IPS-NIHi11 (cell line): ENCODE data around the gene PSMD5.
A peak's percentile ranks its signal among the peaks of the same experiment; 100 is the strongest.

ENCODE experiments used
- DNase-seq: peaks from one replicate; pipeline ENCODE4 v3.0.0; 2012; ENCODE audit warnings: mixed read lengths, low spot score

PSMD5 gene

DNA sequence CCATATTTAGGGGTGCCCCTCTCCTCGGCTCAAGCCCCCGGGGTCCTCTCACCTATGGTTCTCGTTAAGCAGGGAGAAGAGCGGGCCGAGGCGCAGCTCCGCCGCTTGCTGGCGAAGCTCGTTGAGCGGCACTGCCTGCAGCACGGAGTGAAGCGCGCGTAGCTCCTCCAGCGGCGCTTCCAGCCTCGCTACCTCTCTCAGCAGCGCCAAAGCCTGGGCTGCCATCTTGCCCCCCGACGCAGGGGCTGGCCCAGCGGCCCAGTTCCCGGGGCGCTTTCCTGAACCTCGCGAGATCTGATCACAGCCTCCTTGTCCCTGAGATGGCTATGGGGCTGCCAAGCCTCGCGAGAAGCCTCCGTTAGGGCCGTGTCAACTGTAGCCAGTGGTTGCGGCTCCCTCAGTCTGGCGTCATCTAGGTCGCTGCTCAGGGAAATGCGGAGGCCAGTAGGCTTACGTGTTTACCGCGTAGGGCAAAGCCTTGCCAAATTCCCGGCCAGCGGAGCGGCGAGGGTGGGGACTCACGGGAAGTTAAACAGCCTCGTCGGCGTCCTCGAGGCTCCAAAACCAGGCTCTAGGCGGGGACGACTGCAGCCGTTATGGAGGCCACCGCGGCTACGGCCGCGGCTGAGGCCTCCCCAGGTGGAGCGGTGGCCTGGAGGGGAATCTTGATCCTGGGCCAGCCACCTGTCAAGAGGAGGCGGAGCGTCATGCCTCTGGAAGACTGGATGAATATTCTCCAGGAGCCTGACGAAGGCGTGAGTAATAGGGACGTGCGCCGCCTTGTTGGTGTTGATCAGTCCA is at the start of gene PSMD5:
TSS of gene PSMD5 (minus strand) at position 238 of the 801 bp plus-strand sequence. CDS start at position 225, 13 bp downstream.
- DNase-seq = peak; percentile 98

DNA sequence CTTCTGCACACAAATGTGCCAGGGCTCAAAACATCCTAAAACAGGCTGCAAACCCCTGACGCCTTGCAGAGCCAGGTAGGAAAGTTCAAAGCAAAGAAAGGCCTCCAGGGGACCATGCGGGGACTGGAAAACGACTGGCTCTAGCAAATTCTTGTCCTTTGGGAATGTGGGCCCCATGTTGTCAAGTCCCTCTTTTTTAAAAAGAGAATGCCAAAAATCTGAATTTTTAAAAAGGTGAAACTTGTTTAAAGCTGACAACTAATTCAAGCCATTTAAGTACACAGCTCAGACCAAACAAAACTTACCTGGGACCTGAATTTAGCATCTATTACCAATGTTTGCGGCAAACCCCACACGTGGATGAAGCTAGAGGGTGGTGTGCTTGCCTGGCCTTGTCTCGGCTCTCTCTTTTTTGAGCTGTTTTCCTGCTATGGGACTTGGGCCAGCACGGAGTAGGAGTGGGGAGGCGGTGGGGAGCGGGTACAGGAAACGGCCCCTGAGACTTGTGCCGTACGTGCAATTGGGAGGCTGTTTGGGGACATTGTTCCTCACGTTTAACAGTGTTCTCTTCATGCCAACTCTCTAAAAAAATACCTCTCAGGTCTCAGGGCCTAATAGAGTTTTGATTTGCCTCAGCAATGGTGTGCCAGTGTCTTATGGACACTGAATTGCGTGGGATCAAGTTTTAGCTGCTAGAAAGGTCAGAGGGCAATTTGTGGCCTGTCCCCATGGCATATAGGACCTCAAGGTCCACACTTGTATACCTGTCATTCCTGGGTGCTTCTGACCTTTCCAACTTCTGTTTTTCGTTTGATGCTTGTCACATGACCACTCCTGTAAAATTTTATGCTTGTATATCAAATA is 49.4 kb upstream of the PSMD5 start:
- no peak for DNase-seq

DNA sequence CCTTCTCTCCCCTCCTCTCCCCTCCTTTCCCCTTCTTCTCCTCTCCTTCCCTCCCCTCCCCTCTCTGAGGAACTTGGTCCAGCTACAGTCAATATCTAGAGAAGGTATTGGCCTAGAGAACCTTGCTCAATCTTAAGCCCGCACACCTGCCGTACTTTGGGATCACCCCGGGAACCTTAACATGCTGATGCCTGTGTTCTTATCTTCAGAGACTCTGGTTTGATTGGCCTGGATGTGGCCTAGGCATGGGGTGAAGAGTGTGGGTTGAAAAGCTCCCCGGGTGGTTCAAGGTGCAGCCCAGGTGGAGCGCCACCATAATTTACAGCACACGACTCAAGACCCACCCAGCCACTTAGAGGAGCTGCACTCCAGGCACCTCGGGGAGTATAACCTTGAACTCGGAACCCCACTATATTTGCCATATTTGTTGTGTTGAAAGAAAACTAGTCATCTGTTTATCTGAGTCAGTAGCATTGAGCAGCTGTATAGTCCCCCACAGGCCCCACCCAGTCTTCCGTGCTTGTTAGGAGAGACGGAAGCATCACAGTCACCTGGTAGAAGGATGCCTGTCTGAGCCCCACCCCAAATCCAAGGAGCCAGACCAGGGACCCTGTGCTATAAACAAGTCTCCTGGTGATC is 48.6 kb upstream of the PSMD5 start:
- no peak for DNase-seq

DNA sequence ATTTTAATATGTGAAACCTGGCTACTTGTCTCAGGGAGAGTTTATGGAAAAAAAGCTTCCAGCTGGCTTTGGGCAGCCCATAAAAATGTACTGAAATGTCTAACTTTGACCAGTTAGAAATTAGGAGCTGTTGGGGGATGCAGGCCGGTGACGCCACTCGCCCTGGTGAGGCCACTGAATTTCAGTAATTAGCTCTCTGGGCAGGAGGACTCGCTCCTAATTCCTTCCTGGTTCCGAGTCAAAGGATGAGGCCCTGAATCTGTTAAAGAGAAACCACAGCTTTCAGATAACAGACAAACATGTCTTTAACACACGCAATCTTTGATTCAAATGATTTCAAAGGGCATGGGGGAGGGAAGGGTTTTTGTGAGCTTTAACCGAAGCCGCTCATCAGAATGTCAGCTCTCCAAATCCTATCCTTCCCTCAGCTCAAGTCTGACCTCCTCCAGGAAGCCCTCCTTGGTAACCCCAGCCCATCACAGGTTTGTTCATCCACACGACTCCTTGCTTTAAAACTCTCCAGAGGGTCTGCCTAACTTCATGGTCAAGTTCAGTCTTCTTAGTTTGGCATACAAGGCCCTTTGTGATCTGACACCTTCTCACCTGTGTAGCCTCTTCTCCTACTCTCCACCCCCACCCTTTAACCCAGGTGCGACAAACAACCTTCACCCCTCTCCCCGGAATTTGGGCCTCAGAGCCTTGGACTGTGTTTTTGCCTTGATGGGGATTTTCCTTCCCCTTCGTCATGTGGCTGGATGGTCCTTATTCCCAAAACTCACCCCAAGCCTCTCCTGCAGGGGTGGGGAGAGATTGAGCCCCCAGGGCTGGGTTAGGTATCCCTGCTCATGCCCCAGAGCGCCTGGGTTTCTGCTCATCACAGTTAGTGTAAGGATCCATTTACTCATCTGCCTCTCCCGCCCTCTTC is 47.9 kb upstream of the PSMD5 start:
- no peak for DNase-seq

DNA sequence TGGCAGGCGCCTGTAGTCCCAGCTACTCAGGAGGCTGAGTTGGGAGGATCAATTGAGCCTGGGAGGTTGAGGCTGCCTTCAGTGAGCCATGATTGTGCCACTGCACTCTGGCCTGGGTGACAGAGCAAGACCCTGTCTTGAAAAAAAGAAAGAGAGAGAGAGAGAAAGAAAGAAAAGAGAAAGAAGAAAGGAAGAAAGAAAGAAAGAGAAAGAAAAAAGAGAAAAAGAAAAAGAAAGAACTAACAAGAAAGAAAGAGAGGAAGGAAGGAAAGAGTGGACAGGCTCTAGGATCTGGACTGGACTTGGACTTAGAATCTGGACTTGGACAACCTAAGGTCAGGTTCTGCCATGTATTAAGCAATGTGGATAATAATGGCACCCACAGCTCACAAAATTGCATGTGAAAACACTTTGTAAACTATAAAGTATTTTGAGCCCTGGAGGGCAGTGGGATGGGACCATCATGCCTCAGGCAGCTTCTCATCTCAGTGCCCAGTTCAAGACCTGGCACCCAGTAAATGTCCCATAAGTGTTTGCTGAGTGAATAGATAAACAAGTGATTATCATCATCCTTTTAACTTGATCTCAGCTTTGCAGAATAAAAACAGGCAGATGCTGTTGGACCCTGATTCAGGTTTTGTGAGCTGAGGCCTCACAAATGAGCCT is 47.0 kb upstream of the PSMD5 start:
- no peak for DNase-seq

DNA sequence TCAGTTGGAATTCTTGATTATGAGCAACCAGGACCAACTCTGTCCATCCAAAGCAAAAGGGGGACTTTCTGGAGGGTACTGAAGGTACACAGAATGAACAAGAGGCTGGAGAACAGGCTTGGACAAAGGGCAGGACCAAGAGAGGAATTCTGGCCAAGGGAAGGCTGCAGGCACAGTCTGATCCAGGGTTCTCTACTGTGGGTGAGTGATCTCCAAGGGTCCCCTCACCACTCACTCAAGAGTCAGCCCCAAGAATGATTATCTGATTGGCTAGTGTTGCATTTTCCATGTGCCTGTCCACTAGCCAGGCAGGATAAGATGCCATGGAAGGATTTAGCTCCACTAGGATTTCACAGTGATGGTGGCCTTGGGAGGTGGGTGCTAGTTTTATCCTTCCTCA is 45.9 kb upstream of the PSMD5 start:
- no peak for DNase-seq

DNA sequence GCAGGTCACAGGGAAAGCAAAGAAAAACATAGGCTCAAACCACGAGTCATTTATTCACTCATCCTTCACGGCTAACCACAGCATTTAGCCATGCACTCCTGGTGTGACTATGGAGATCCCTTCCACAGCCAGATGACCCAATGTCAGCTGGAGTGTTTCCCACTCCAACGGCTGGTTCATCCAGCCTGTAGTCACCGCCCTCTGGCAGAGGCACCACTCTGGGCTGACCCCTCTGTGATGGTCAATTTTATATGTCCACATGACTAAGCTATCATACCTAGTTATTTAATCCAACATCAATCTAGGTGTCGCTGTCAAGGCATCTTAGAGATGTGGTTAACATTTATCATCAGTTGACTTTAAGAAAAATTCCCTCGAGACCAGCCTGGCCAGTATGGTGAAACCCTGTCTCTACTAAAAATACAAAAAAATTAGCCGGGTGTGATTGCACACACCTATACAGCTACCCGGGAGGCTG is 43.8 kb upstream of the PSMD5 start:
- no peak for DNase-seq

DNA sequence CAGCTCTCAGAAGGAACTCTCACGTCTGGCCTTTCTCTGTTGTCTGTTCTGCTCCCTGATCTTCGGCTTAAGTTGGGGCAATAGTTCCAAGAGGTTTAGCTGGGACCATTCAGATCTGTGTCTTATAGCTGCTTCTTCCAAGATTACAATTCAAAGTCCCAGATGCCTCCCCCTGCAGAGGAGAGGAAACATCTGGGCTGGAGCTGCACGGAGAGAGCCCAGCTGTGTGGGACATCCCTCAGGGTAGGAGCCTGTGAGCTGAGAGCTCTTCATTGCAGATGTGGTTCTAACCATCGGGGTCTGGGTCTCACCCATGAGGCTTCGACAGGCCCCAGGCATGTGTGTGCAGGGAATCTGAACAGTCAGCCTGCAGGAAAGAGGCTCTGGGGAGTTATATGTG is 43.2 kb upstream of the PSMD5 start:
- no peak for DNase-seq

DNA sequence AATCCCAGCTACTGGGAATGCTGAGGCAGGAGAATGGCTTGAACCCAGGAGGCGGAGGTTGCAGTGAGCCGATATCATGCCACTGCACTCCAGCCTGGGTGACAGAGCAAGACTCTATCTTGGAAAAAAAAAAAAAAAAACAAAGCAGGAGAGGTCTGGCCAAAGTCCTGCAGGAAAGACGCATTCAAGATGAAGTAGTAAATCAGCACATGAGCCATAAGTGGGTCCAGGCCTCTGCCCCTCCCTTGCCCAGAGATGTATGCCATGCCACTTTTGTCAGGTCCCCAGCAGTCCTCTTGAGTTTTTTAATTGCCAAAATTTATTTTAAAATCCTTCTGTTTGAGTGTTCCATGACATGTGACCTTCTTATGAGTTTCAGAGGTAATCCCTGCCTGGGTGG is 42.7 kb upstream of the PSMD5 start:
- no peak for DNase-seq

DNA sequence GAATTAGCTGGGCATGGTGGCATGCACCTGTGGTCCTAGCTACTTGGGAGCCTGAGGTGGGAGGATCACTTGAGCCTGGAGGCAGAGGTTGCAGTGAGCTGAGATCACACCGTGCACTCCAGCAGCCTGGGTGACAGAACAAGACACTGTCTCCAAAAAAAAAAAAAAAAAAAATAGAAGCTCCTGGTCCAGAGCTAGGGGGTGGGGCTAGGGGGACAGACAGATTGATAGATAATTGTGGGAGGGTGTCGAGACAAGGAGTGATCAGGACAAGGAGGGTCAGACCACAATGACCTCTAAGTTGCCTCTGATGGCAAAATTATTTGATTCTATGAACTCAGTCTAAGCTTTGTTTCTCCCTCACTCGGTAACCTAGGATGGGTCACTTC is 40.9 kb upstream of the PSMD5 start:
- no peak for DNase-seq

DNA sequence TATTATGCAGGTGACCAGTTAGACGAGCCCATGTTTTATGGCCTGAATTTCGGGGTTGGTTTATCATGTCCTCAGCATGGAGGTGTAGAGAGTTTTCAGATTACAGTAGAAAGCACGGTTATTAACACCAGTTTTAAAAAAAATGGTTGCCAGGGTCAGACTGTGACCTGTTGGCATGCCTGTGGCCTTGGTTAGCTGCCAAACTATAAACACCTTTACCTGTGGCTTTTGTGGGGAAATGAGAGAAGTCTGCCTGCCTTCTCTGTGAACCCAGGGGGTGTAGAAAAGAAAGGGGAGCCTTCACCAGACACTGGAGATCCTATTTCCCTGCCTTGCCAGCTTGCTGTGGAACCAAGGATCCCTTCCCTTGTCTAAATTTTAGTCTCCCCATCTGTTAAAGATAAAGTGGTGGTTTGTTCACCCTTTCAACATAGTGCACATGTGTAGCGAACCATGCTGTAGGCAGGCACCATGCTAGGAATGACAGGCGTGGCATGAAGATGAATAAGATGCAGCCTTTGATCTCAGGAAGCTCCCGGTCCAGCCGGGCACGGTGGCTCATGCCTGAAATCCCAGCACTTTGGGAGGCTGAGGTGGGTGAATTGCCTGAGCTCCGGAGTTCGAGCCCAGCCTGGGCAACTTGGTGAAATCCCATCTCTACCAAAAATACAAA is 40.3 kb upstream of the PSMD5 start:
- no peak for DNase-seq

DNA sequence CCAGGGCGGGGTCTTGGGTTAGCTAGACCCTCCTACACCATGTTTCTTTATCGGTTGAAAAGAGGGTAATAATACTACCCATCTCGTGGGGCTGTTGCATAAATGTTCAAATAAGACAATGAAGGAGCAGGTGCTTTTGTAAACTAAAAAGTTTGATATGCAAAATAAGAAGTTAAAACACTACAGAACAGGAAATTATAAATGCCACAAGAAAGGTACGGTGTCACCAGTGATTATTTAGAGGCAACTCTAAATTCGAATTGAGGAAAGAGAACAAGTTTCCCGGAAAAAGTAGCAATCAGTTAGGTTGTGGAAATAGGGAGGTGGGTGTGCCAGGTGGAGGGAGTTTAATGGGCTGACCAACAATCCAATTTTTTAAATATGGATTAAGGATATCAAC is 36.7 kb upstream of the PSMD5 start:
- DNase-seq = no peak

DNA sequence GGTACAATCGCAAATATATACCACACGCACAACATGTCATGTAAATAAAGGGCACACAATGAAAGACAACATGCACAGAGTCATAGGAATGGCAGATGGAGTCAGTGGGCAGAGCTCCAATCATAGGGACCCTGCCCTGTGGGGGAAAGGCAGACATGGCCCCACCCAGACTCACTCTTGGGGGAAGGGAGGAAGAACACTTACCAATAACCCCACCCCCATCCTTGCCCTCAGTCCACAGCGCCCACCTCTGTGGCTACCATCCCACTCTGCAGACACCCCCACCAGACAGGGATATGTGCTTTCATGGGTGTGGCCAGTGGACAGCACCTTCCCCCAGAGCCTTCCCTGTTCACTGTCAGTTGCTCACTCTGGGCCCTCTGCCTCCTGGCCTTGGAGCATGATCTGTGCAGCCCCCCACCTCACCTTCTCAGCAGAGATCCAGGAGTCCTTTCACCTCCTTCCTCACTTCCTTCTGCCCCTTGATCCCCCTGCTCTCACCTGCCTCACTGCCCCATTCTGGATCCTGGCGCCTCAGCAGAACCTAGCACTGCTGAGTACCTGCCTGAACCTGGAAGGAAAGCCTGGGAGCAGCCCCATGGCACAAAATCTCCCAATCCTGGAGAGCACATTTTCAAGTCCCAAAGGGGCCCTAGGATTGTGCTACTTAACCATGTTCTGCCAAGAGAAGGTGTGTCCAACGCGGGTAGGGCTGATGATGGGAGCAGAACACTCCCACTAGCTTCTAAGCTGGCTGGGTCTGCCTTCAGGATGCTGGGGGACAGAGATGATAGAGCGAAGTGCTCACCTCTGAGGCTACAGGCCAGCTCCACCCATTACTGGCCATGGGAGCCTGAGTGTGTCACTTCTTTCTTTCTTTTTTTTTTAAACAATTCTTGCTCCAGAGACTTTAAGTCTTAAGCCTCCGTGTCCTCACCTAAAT is 35.7 kb upstream of the PSMD5 start:
- no peak for DNase-seq

DNA sequence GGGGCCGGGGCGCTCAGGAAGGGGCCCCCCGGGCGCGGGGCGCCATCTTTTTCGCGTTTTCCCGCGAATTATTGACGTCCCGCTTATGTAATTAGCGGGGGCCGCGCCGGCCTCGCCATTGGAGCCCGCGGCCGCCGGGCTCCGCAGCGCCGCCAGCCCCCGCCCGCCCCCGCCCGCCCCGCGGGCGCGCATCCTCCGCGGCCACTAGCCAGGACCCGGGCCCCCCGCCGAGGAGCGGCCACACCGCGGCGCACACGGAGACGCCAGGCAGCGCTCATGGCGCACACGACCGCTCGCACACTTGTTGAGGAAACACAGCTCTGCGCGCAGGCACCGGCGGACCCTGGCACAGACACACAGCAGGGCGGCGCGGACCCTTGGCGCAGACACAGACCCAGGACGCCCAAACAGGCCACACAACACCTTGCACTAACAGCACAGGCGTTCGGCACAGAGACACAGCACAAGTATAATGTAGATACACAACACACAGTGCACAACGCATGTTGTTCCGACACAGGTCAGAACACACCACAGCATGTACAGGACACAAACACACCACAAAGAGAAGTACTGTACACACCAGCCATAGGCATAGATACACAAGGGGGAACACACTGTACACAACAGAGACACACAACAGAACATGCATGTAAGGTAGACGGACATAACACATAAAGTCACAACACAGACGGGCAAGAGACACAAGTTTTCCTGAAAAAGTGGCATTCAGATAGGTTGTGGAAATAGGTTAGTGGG is 34.7 kb upstream of the PSMD5 start:
- DNase-seq = peak; percentile 79

DNA sequence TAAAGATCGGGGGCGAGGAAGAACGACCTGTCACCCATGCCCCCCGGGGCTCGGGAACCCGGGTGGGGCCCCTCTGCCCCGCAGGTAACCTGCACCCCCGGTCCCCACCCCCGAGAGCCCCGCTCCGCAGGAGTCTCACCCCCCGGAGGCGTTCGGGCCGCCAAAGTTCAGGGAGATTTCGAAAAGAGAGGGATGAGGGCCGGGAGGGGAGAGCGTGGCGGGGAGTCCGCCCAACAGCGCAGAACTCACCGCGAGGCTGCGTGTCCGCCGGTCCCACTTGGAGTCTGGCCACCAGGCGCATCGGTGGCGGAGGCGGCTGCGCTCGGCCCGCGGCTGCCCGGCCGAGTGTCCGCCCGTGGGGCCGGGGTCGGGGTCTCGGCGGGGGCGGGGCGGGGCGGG is 34.1 kb upstream of the PSMD5 start, which contains the start of gene PHF19:
TSS of gene PHF19 (minus strand) at position 347 of the 399 bp plus-strand sequence. CDS start 2,447 bp downstream, outside the sequence.
- no peak for DNase-seq

DNA sequence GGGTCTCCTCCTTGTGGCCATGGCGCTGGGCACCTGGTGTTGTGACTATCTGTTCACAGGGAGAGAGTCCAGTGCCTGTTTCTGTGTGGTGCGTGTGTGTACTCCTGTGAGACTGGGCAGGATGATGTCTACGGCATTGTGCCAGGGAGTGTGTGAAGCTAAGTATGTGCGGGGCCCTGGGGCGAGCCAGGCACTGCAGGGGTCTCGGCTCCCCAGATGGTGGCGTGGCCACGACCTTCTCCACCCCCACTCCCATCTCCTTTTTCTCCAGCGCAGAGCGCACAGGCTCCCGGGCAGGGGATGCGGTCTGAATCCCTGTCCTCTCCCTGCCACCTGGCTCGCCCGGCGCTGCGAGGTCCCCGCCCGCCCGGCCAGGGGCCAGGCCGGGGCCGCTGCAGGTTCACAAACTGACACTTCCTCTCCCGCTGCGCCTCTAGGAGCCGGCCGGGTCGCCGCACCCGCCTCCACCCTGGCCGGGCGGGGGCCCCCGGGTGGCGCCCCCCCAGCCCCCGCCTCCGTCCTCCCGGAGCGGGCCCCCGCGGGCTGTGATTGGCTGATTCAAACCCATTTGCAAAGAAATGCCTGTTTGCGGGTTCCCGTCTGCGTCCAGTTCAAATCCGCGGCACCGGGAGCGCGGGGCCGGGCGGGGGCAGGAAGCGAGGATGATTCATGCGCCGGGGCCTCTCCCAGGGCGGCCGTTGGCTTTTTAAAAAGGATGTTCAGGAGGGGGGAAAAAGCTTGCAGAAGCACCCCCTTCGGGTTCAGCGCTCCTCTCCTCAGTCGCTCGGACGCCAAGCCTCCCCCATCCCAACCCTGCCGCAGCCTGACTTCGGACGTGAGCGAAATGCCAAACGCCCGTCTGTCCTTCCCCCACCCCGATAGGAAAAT is 33.5 kb upstream of the PSMD5 start:
- DNase-seq = peak; percentile 81

DNA sequence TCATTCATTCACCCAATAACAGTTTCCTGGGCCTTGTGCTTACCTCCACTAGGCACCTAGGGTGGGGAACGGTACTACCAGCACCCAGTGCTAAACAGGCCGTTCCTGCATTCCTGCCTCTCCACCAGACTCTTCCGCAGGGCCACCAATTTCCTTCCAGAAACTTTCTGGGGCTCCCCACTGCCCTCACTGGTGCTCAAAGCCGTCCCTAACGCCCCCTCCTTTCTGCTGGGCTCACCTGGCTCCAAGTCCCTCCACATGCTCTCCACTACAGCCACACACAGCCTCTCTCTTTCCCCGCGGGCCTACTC is 32.9 kb upstream of the PSMD5 start:
- no peak for DNase-seq

DNA sequence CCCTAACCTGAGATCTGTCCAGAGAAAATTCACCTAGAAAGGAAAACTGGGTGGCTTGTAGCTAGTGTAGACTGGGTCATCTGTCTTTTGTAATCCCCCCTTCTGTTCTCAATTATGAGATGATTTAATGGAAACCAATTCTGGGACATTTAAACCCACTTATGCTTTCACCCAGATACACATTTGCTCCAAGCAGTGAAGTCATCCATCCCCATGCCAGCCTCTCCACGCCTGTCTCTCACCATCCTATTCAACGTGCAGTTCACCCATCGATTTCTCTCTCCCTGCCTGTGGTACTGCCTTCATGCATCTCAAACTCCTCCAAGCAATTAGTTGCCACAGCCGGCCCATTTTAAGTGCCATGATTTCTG is 32.5 kb upstream of the PSMD5 start:
- no peak for DNase-seq
